Tibial nerve (tissue), 4 donors: ENCODE data around the gene ARHGAP20.

Experiments used
- EP300 ChIP-seq, 2 donors: sonication (generic); formaldehyde crosslinking; IDR thresholded peaks; one replicate each; pipeline ENCODE4 v1.6.1; 2017; ENCODE audit warnings: antibody characterized with exemption in 2 of 2, mild to moderate bottlenecking in 1 of 2
- TF ChIP-seq, protein P1 (sequence below), 5 experiments: fragments of 200-600 bp in 3 of 5; fragments of 450-650 bp in 2 of 5; sonication (generic) in 3 of 5; IDR thresholded peaks; one replicate each; pipeline ENCODE4 v1.5.1; 2016 to 2019; ENCODE audit warnings: antibody characterized with exemption in 5 of 5, mild to moderate bottlenecking in 3 of 5, moderate library complexity in 2 of 5

GRCh38 chr11:110584150-110584549 lies 128.1 kb downstream of the ARHGAP20 start:
- TF ChIP-seq, protein P1, sequence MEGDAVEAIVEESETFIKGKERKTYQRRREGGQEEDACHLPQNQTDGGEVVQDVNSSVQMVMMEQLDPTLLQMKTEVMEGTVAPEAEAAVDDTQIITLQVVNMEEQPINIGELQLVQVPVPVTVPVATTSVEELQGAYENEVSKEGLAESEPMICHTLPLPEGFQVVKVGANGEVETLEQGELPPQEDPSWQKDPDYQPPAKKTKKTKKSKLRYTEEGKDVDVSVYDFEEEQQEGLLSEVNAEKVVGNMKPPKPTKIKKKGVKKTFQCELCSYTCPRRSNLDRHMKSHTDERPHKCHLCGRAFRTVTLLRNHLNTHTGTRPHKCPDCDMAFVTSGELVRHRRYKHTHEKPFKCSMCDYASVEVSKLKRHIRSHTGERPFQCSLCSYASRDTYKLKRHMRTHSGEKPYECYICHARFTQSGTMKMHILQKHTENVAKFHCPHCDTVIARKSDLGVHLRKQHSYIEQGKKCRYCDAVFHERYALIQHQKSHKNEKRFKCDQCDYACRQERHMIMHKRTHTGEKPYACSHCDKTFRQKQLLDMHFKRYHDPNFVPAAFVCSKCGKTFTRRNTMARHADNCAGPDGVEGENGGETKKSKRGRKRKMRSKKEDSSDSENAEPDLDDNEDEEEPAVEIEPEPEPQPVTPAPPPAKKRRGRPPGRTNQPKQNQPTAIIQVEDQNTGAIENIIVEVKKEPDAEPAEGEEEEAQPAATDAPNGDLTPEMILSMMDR (IDR thresholded peaks at IDR 0.05): no peak
- TF ChIP-seq EP300 (IDR thresholded peaks at IDR 0.05): no peak
